Activated naive CD4-positive, alpha-beta T cell treated with anti-CD3 and anti-CD28 coated beads, Interleukin-2, amount 50 U/mL, for 72 hours (primary cell): ENCODE measurements around the gene SUPT6H. TPM values are rescaled to one million over a fixed set of nuclear protein-coding genes. Genes with fewer than 3 reads are reported as not detected.

Experiments used
- ATAC-seq, 2 donors: fragments of 150-1000 bp; cut with Tn5 transposase; 2 replicates each; pipeline ENCODE4 v1.10.0; 2021; ENCODE audit warnings: mild to moderate bottlenecking in 2 of 2, moderate library complexity in 2 of 2
- DNase-seq, 2 donors: peaks; one replicate each; pipeline ENCODE4 v3.0.0; 2021 to 2022; ENCODE audit warnings: low spot score in 2 of 2
- H3K27ac Mint-ChIP-seq, 2 donors: one replicate each; pipeline ENCODE4 v1.8.0; 2022; ENCODE audit warnings: mild to moderate bottlenecking in 2 of 2, mixed read lengths in 2 of 2
- H3K36me3 Mint-ChIP-seq, 2 donors: one replicate each; pipeline ENCODE4 v1.8.0; 2022; ENCODE audit warnings: mixed read lengths in 2 of 2
- H3K9me3 Mint-ChIP-seq, 2 donors: one replicate each; pipeline ENCODE4 v1.8.0; 2022; ENCODE audit warnings: mixed read lengths in 2 of 2
- total RNA-seq, 2 donors: library from RNA; stranded (reverse); gene quantifications; one replicate each; pipeline ENCODE4 v1.2.3, GENCODE V29; 2022

SUPT6H gene
- total RNA-seq, 2 donors from 2014 or later: 70.0 to 91.8 TPM

- Mint-ChIP-seq H3K9me3 (no peaks in the 10 kb centered on the region), H3K27ac (peak overlapping the region; percentile 85 to 86), H3K36me3 (peaks cover 6 to 38% of the 10 kb centered on the region in 2 donors)
- DNase-seq (no peak), ATAC-seq (no peak)
Observed at GRCh38 chr17:28745786-28746411, 83.9 kb downstream of the SUPT6H start.

DNA sequence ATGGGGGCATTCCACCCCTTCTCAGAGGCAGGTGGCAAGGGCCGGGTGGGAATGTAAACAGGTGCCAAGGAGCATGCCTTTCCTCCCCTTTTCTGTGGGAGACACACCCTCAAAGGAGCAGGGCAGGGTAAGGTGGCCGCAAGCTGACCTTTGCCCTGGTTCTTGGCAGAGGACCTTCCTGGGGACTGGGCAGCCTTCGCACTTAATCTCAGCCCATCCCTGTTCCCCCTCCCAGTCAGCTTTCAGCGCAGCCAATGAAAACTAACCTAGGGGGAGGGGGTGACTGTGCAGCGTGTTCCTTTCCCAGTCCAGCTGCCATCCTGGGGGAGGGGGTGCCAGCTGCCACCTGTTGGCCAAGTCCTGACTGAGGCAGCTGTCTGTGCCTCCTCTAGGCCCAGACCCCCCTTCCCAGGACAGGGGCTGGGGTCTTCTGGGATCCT is 84.6 kb downstream of the SUPT6H start:
- Mint-ChIP-seq H3K9me3 (no peaks in the 10 kb centered on the region), H3K36me3 (peaks cover 8 to 38% of the 10 kb centered on the region in 2 donors), H3K27ac (peak overlapping the region; percentile 85 to 86)
- DNase-seq: no peak
- ATAC-seq: no peak

DNA sequence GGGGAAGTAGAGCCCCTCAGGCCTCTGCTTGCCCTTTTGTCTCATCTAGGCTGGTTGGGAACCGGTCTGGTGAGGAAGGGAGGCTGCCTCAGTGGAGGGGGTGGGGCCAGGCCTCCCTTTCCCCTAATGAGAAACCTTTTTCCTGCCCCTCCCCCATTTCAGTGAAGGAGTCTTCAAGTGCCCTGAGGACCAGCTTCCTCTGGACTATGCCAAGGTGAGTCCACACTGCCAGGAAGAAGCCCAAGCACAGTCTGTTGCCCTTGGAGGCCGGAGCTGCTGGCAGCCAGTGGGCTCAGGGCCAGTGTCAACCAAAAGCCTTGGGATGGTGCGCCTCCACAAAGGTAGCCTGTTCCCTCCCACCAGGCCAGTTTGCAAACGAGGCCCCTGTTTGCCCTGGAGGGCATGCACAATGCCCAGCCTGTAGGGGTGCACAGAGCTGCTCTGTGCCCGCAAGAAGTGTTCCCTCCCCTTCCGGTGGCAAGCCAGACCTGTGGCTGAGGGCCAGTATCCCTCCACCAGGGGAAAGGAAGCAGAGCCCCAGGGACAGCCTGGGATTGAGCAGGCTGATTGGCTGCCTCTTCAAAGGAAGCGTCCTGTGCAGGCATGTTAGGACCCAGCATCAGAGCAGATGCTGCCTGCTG is 85.2 kb downstream of the SUPT6H start:
- DNase-seq (no peak), ATAC-seq (no peak)
- Mint-ChIP-seq H3K9me3 (no peaks in the 10 kb centered on the region), H3K27ac (peak overlapping the region; percentile 72 to 86), H3K36me3 (peaks cover 11 to 38% of the 10 kb centered on the region in 2 donors)

DNA sequence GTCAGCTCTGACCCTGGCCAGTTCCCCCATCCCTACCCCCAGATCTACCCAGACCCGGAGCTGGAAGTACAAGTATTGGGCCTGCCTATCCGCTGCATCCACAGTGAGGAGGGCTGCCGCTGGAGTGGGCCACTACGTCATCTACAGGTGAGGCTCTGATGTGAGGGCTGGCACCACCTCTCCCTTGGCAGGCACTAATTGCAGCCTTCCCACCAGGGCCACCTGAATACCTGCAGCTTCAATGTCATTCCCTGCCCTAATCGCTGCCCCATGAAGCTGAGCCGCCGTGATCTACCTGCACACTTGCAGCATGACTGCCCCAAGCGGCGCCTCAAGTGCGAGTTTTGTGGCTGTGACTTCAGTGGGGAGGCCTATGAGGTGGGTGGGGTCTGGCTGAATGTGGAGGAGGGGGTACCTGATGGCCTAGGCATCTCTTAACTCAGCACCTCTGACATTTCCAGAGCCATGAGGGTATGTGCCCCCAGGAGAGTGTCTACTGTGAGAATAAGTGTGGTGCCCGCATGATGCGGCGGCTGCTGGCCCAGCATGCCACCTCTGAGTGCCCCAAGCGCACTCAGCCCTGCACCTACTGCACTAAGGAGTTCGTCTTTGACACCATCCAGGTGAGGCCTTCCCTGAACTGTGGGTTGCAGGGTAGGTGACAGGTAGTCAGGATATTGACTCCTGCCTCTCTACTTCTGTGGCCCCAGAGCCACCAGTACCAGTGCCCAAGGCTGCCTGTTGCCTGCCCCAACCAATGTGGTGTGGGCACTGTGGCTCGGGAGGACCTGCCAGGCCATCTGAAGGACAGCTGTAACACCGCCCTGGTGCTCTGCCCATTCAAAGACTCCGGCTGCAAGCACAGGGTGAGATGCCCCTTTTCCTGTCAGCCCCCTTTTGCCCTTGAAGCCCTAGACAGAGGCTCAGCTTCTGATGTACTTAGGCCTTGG is 86.1 kb downstream of the SUPT6H start:
- Mint-ChIP-seq H3K36me3 (peaks cover 11 to 38% of the 10 kb centered on the region in 2 donors), H3K9me3 (no peaks in the 10 kb centered on the region), H3K27ac (peak overlapping the region; percentile 68 to 82)
- ATAC-seq (no peak), DNase-seq (no peak)

DNA sequence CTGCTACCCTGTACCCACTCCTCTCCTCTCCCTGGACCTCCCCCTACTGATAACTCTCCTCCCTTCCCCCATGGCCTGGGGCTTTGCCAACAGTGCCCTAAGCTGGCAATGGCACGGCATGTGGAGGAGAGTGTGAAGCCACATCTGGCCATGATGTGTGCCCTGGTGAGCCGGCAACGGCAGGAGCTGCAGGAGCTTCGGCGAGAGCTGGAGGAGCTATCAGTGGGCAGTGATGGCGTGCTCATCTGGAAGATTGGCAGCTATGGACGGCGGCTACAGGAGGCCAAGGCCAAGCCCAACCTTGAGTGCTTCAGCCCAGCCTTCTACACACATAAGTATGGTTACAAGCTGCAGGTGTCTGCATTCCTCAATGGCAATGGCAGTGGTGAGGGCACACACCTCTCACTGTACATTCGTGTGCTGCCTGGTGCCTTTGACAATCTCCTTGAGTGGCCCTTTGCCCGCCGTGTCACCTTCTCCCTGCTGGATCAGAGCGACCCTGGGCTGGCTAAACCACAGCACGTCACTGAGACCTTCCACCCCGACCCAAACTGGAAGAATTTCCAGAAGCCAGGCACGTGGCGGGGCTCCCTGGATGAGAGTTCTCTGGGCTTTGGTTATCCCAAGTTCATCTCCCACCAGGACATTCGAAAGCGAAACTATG is 87.0 kb downstream of the SUPT6H start:
- peak overlapping the region; percentile 41 to 68 for H3K27ac Mint-ChIP-seq
- peaks cover 11 to 38% of the 10 kb centered on the region in 2 donors for H3K36me3 Mint-ChIP-seq
- no peaks in the 10 kb centered on the region for H3K9me3 Mint-ChIP-seq
- ATAC-seq (no peak), DNase-seq (no peak)

DNA sequence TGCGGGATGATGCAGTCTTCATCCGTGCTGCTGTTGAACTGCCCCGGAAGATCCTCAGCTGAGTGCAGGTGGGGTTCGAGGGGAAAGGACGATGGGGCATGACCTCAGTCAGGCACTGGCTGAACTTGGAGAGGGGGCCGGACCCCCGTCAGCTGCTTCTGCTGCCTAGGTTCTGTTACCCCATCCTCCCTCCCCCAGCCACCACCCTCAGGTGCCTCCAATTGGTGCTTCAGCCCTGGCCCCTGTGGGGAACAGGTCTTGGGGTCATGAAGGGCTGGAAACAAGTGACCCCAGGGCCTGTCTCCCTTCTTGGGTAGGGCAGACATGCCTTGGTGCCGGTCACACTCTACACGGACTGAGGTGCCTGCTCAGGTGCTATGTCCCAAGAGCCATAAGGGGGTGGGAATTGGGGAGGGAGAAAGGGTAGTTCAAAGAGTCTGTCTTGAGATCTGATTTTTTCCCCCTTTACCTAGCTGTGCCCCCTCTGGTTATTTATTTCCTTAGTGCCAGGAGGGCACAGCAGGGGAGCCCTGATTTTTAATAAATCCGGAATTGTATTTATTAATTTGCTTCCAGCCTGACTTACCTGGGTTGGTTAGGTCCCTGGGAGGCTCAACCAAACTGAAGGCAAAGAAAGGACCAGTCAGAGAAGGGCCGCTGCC is 87.6 kb downstream of the SUPT6H start:
- peak; percentile 5 to 22 for ATAC-seq
- Mint-ChIP-seq H3K36me3 (peaks cover 11 to 34% of the 10 kb centered on the region in 2 donors), H3K27ac (no peak overlapping the region), H3K9me3 (no peaks in the 10 kb centered on the region)
- no peak for DNase-seq

GRCh38 chr17:28750178-28751047 is 88.4 kb downstream of the SUPT6H start:
- peak overlapping the region in 1 of 2 donors; percentile 60 for H3K27ac Mint-ChIP-seq
- ATAC-seq: peak; percentile 81 to 84
- H3K9me3 Mint-ChIP-seq: no peaks in the 10 kb centered on the region

DNA sequence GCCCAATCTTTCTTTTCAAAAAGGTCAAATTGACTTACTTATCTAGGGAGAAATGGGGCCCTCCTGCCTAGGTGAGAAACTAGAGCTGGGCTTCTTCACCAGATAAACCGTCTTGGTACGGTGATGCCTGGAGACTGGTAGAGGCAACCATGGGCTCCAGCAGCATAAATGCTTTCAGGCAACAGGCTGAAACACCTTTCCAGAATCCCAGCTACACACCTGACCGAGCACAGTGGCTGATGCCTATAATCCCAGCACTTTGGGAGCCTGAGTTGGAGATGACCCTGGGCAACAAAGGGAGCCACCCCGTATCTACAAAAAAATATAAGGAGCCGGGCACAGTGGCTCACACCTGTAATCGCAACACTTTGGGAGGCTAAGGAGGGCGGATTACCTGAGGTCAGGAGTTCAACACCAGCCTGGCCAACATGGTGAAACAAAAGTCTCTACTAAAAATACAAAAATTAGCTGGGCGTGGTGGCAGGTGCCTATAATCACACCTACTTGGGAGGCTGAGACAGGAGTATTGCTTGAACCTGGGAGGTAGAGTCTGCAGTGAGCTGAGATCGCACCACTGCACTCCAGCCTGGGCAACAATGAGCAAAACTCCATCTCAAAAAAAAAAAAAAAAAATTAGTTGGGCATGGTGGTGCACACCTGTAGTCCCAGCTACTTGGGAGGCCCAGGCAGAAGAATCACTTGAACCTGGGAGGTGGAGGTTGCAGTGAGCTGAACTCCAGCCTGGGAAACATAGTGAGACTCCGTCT is 89.8 kb downstream of the SUPT6H start:
- Mint-ChIP-seq H3K36me3 (peaks cover 5 to 19% of the 10 kb centered on the region in 2 donors), H3K9me3 (no peaks in the 10 kb centered on the region), H3K27ac (peak overlapping the region; percentile 30 to 65)
- no peak for DNase-seq
- ATAC-seq: no peak

More at GRCh38 chr17:28750178-28751047, 88.4 kb downstream of the SUPT6H start:
- peak; percentile 90 to 91 for DNase-seq
- peaks cover 5 to 27% of the 10 kb centered on the region in 2 donors for H3K36me3 Mint-ChIP-seq

Other genes starting within 250 kb of the SUPT6H start
- gene SLC13A2, start 188.6 kb upstream of the SUPT6H start, total RNA-seq: not detected
- gene FOXN1, start 155.9 kb upstream of the SUPT6H start, total RNA-seq: not detected
- gene UNC119, start 109.6 kb upstream of the SUPT6H start, total RNA-seq: 10 to 100 TPM; 53.0 to 56.6 TPM
- gene PIGS, start 90.7 kb upstream of the SUPT6H start, total RNA-seq: 10 to 100 TPM; 39.6 to 44.1 TPM
- 100 to 1,000 TPM in 1 of 2 donors, 10 to 100 TPM in 1; 41.6 to 220 TPM for gene ALDOC, start 85.3 kb upstream of the SUPT6H start, total RNA-seq
- 100 to 1,000 TPM; 150 to 326 TPM for gene SPAG5, start 63.2 kb upstream of the SUPT6H start, total RNA-seq
- 10 to 100 TPM; 29.7 to 32.2 TPM for gene RSKR, start 48.0 kb upstream of the SUPT6H start, total RNA-seq
- 100 to 1,000 TPM; 155 to 156 TPM for gene BLTP2, start 17.0 kb upstream of the SUPT6H start, total RNA-seq
- 10 to 100 TPM; 43.5 to 46.2 TPM for gene SDF2, start 299 bp upstream of the SUPT6H start, total RNA-seq
- 1 to 10 TPM; 5.7 to 6.4 TPM for gene PROCA1, start 49.7 kb downstream of the SUPT6H start, total RNA-seq
- 10 to 100 TPM; 20.5 to 46.4 TPM for gene RAB34, start 55.7 kb downstream of the SUPT6H start, total RNA-seq
- gene RPL23A, start 57.8 kb downstream of the SUPT6H start, total RNA-seq: 1,000 to 10,000 TPM; 2,221 to 2,736 TPM
- 10 to 100 TPM in 1 of 2 donors, 1 to 10 TPM in 1; 4.4 to 10.2 TPM for gene TLCD1, start 64.0 kb downstream of the SUPT6H start, total RNA-seq
- 1 to 10 TPM; 5.3 to 6.4 TPM for gene NEK8, start 66.6 kb downstream of the SUPT6H start, total RNA-seq
- gene TRAF4, start 81.8 kb downstream of the SUPT6H start, total RNA-seq: 100 to 1,000 TPM in 1 of 2 donors, 10 to 100 TPM in 1; 88.3 to 168 TPM
- 10 to 100 TPM; 15.1 to 24.9 TPM for gene FAM222B, start 180.6 kb downstream of the SUPT6H start, total RNA-seq
- gene ERAL1, start 192.8 kb downstream of the SUPT6H start, total RNA-seq: 10 to 100 TPM; 33.9 to 74.1 TPM
- gene FLOT2, start 235.5 kb downstream of the SUPT6H start, total RNA-seq: 100 to 1,000 TPM in 1 of 2 donors, 10 to 100 TPM in 1; 44.9 to 102 TPM
- 10 to 100 TPM; 33.8 to 36.5 TPM for gene DHRS13, start 240.9 kb downstream of the SUPT6H start, total RNA-seq